Small intestine (tissue), 7 donors: ENCODE measurements around the gene SLC49A3. TPM values are rescaled to one million over a fixed set of nuclear protein-coding genes. Genes with fewer than 3 reads are reported as not detected.
"Not testable (repeated sequence)": the region's sequence is repeated elsewhere in the genome, so short reads cannot be mapped to it uniquely, and the experiment has no call there.

Experiments used
- DNase-seq, 2 donors: peaks; one replicate each; pipeline versions ENCODE4 v3.0.0 to v3.0.0-alpha.2; 2013
- FAIRE-seq: peaks from 2 replicates; lab custom pipeline; 2012; peaks lifted over from hg19 to GRCh38; lab: Jason Lieb, UNC
- H3K27ac ChIP-seq, 3 donors: one replicate each; pipeline ENCODE4 v1.5.1; 2013; ENCODE audit warnings: low read length in 2 of 3, mild to moderate bottlenecking in 2 of 3, control low read depth in 1 of 3, inconsistent platforms in 1 of 3, low read depth in 1 of 3, moderate library complexity in 1 of 3
- H3K27me3 ChIP-seq, 3 donors: one replicate each; pipeline ENCODE4 v1.6.1; 2013; ENCODE audit warnings: low read length in 3 of 3, inconsistent platforms in 1 of 3; ENCODE audit not compliant: control insufficient read depth in 3 of 3, insufficient read depth in 3 of 3
- H3K36me3 ChIP-seq, 3 donors: one replicate each; pipeline ENCODE4 v1.6.1; 2013; ENCODE audit warnings: low read length in 3 of 3, inconsistent platforms in 1 of 3, low read depth in 1 of 3, mild to moderate bottlenecking in 1 of 3, moderate library complexity in 1 of 3; ENCODE audit not compliant: control insufficient read depth in 3 of 3, insufficient read depth in 2 of 3
- H3K4me1 ChIP-seq, 3 donors: one replicate each; pipeline ENCODE4 v1.6.1; 2013; ENCODE audit warnings: low read length in 2 of 3, inconsistent platforms in 1 of 3, low read depth in 1 of 3, mild to moderate bottlenecking in 1 of 3, moderate library complexity in 1 of 3; ENCODE audit not compliant: control insufficient read depth in 3 of 3, insufficient read depth in 2 of 3
- H3K4me3 ChIP-seq, 3 donors: one replicate each; pipeline ENCODE4 v1.5.1; 2013; ENCODE audit warnings: low read length in 3 of 3, control low read depth in 1 of 3, inconsistent platforms in 1 of 3, low read depth in 1 of 3, mild to moderate bottlenecking in 1 of 3, moderate library complexity in 1 of 3
- H3K9me3 ChIP-seq, 2 donors: one replicate each; pipeline ENCODE4 v1.6.1; 2013; ENCODE audit warnings: low read depth in 1 of 2, low read length in 1 of 2; ENCODE audit not compliant: control insufficient read depth in 2 of 2, insufficient read depth in 1 of 2
- WGBS, 3 donors: extraction: QIAGEN DNeasy Blood & Tissue Kit; methylation state at CpG; one replicate each; pipeline ENCODE4 v1.1.7; 2013; 5-methylcytosine and 5-hydroxymethylcytosine counted together
- polyA plus RNA-seq, 4 donors: library from polyadenylated mRNA; stranded (reverse) in 3 of 4; unstranded in 1 of 4; fragments of 200-250 nt in 3 of 4; fragments of 120-200 nt in 1 of 4; gene quantifications; one replicate each; pipeline versions ENCODE4 v1.2.1 to v1.2.3, GENCODE V29; 2013
- donor health status: healthy with polysubstance abuse.
- donor health status: control.
- donor health status: control.
- donor health status: Bipolar disorder and iron deficiency.
- donor health status: healthy.

The SLC49A3 gene
- polyA plus RNA-seq, 4 donors = 3.4 to 7.8 (median 4.6) TPM

DNA sequence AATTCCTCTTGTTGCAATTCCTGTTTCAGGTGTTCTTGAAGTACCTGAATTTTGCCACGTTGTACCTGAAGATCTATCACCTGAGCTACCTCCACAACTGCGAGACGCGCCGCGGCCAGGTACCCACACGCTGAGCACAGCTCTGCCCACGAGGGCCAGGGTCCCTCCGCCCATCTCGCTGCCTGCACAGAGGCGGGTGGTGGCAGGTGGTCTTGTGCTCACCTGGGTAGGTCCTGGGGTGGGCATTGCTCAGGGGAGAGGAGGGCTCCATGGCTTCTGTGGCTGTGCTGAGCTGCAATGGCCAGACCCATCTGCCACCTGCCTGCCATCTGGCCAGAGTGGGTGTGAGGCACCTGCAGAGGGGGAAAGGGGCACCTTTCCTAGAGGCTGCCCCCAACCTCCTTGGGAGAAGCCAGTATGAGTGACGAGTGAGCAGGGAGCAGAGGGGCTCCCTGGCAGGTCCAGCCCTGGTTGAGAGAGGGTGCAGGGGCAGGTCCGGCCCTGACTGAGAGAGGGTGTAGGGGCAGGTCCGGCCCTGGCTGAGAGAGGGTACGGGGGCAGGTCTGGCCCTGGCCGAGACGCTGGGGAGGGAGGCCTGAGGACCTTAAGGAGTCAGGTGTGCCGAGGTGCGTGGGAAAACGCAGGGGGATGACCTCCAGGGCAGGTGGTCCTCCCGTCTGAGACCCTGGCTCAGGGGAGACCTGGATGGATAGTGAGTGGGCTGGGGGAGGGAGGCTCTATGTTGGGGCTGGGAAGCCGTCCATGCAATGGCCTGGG lies 52.9 kb downstream of the SLC49A3 start:
- no peak overlapping the region for H3K27ac ChIP-seq
- no peaks in the 10 kb centered on the region for H3K36me3 ChIP-seq
- peaks cover 0 to 13% of the 10 kb centered on the region in 2 donors for H3K9me3 ChIP-seq
- H3K4me1 ChIP-seq = no peaks in the 10 kb centered on the region
- FAIRE-seq (no peak), DNase-seq (no peak)
- 87 to 88% (median 87%) methylated on average over 22 of the region's 22 CpGs for WGBS, 3 donors
- H3K27me3 ChIP-seq = no peaks in the 10 kb centered on the region
- H3K4me3 ChIP-seq = no peak overlapping the region

DNA sequence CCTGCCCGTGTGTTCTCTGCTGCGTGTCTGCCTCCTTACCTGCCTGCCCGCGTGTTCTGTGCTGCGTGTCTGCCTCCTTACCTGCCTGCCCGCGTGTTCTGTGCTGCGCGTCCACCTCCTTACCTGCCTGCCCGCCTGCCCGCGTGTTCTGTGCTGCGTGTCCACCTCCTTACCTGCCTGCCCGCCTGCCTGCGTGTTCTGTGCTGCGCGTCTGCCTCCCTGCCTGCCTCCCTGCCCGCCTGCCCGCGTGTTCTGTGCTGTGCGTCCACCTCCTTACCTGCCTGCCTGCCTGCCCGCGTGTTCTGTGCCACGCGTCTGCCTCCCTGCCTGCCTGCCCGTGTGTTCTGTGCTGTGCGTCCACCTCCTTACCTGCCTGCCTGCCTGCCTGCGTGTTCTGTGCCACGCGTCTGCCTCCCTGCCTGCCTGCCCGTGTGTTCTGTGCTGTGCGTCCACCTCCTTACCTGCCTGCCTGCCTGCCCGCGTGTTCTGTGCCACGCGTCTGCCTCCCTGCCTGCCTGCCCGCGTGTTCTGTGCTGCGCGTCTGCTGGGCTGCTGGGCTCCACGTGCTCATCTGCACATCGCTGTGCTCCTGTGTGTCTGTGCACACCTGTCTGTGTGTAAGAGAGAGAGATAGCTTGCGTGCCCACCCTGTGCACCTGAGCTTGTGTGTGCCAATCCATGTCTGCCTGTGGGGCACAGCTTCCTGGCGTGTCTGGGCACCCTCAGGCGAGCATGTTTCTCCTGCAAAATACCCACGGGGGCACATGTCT lies 53.7 kb downstream of the SLC49A3 start:
- H3K27me3 ChIP-seq, H3K27ac ChIP-seq, FAIRE-seq, H3K4me3 ChIP-seq, H3K4me1 ChIP-seq, H3K36me3 ChIP-seq, DNase-seq: not testable (repeated sequence)
- peaks cover 0 to 13% of the 10 kb centered on the region in 2 donors for H3K9me3 ChIP-seq
- WGBS, 3 donors = 89 to 93% (median 92%) methylated on average over 37 to 46 of the region's 46 CpGs

DNA sequence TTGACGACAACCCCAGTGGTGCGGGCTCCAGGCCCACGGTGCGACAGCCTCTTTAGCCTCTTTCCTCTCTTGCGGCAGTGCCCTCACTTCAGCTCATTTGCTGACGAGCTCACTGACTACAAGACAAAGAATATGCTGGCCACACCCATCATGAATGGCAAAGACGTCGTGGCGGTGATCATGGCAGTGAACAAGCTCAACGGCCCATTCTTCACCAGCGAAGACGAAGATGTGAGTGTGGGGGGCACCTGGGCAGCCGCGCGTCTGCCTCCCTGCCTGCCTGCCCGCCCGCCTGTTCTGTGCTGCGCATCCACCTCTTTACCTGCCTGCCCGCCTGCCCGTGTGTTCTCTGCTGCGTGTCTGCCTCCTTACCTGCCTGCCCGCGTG lies 54.4 kb downstream of the SLC49A3 start:
- no peaks in the 10 kb centered on the region for H3K4me1 ChIP-seq
- no peak for FAIRE-seq
- no peaks in the 10 kb centered on the region for H3K36me3 ChIP-seq
- H3K9me3 ChIP-seq = peaks cover 0 to 13% of the 10 kb centered on the region in 2 donors
- H3K4me3 ChIP-seq = no peak overlapping the region
- H3K27ac ChIP-seq = no peak overlapping the region
- no peak for DNase-seq
- 73 to 79% (median 74%) methylated on average over 17 to 23 of the region's 23 CpGs for WGBS, 3 donors
- no peaks in the 10 kb centered on the region for H3K27me3 ChIP-seq

DNA sequence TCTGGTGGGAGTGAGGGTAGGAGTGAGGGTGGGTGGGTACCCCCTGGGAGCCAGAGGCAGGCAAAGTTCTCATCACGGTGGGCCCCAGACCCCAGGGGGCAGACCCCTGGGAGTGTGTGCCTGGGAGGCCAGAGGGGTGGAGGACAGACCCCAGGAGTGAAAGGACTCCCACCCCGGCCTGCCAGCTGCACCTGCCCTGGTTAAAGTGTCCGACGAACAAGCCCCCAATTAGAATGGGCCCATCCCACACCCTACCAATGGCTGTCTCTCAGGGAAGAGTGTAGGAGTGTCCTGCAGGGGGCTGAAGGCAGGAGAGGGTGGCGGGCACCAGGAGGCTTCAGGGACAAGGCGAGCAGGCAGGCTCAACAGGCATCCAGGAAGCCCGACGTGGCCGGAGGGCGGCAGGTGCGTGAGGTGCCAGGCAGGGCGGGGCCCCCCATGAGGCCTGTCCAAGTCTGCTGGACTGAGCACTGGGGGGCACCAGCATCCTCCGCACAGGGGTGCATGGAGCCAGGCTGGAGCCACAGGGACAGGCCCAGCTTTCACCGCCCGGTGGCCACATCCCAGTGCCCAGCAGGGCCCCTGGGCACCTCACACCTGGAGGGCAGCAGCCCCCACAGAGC lies 54.9 kb downstream of the SLC49A3 start:
- DNase-seq = no peak
- no peaks in the 10 kb centered on the region for H3K27me3 ChIP-seq
- H3K36me3 ChIP-seq = no peaks in the 10 kb centered on the region
- FAIRE-seq = no peak
- no peak overlapping the region for H3K4me3 ChIP-seq
- peaks cover 0 to 13% of the 10 kb centered on the region in 2 donors for H3K9me3 ChIP-seq
- WGBS, 3 donors = 63 to 72% (median 68%) methylated on average over 12 to 15 of the region's 15 CpGs
- H3K27ac ChIP-seq = no peak overlapping the region
- H3K4me1 ChIP-seq = no peaks in the 10 kb centered on the region

DNA sequence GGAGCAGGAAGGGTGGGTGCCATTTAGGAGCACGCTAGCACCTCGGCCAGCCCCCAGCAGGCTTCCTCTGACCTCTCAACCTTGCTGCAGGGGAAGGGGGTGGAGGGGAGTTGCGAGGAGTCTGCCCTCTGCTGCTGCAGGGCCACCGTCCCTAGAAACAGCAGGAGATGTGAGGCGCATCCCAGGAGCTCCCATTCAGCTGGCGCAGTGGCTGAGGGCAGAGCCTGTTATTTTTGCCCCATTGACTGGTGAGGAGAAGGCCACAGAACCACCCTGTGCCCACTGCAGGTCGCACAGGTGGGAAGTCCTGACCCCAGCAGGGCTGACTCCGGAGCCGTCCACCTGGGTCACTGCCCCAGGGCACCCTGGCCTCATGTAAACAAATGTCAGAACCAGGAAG lies 55.5 kb downstream of the SLC49A3 start:
- Histone ChIP-seq H3K4me3 (no peak overlapping the region), H3K27me3 (no peaks in the 10 kb centered on the region), H3K27ac (no peak overlapping the region), H3K4me1 (no peaks in the 10 kb centered on the region), H3K9me3 (peaks cover 0 to 13% of the 10 kb centered on the region in 2 donors), H3K36me3 (no peaks in the 10 kb centered on the region)
- 52 to 63% (median 56%) methylated on average over 9 of the region's 9 CpGs for WGBS, 3 donors
- DNase-seq = no peak
- no peak for FAIRE-seq

DNA sequence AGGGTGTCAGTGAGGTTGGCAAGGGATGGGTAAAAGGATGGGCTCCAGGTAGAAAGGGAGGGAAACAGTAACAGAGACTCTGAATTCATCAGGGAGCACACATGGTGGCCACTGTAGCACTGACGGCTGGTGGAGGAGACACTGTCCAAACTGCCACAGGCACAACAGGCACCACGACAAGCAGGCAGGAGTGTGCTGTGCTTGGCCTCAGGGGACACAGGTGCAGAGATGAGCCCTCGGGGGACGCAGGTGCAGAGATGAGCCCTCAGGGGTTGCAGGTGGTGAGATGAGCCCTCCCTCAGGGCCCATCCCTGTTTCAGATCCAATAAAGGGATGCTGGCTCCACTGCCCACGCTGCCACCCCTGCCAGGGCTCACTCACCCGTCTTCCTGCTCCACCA lies 56.0 kb downstream of the SLC49A3 start:
- H3K36me3 ChIP-seq = no peaks in the 10 kb centered on the region
- H3K4me3 ChIP-seq = no peak overlapping the region
- no peak overlapping the region for H3K27ac ChIP-seq
- no peaks in the 10 kb centered on the region for H3K27me3 ChIP-seq
- no peaks in the 10 kb centered on the region for H3K4me1 ChIP-seq
- peaks cover 0 to 13% of the 10 kb centered on the region in 2 donors for H3K9me3 ChIP-seq
- DNase-seq (no peak), FAIRE-seq (no peak)
- WGBS, 3 donors = 74 to 98% (median 85%) methylated on average over 4 to 6 of the region's 6 CpGs

DNA sequence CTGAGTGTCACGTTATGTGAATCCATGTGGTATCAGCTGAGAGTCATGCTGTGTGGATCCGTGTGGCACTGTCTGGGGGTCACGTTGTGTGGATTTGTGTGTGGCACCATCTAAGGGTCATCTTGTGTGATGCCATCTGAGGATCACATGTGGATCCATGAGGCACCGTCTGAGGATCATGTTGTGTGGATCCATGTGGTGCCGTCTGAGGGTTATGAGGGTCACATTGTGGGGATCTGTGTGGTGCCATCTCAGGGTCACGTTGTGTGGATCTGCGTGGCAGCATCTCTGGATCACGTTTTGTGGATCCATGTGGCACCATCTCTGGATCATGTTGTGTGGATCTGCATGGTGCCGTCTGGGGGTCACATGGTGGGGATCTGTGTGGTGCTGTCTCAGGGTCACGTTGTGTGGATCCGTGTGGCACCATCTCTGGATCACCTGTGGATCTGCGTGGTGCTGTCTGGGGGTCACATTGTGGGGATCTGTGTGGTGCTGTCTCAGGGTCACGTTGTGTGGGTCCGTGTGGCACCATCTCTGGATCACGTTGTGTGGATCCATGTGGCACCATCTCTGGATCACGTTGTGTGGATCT lies 56.7 kb downstream of the SLC49A3 start:
- H3K36me3 ChIP-seq = no peaks in the 10 kb centered on the region
- DNase-seq = no peak
- no peaks in the 10 kb centered on the region for H3K4me1 ChIP-seq
- 86 to 91% (median 89%) methylated on average over 16 of the region's 16 CpGs for WGBS, 3 donors
- no peaks in the 10 kb centered on the region for H3K27me3 ChIP-seq
- no peak overlapping the region for H3K27ac ChIP-seq
- H3K4me3 ChIP-seq = no peak overlapping the region
- H3K9me3 ChIP-seq = peaks cover 0 to 13% of the 10 kb centered on the region in 2 donors
- FAIRE-seq = no peak
